Mesendoderm (in vitro differentiated cells): ENCODE results near the gene PHACTR1.

Experiments used
- DNase-seq: peaks from one replicate; pipeline ENCODE4 v3.0.0; 2013
- H2AK5ac ChIP-seq: 2 replicates; pipeline ENCODE4 v1.6.1; 2013; ENCODE audit warnings: low read length, inconsistent platforms
- H2BK120ac ChIP-seq: 2 replicates; pipeline ENCODE4 v1.6.1; 2013; ENCODE audit warnings: low read depth, mild to moderate bottlenecking, low read length, moderate library complexity, mixed read lengths
- H2BK15ac ChIP-seq: replicated peaks from 2 replicates; pipeline ENCODE4 v1.6.1; 2013; ENCODE audit warnings: low read depth, mild to moderate bottlenecking, moderate library complexity
- H2BK5ac ChIP-seq: 2 replicates; pipeline ENCODE4 v1.6.1; 2013; ENCODE audit warnings: low read length, inconsistent platforms
- H3K18ac ChIP-seq: 2 replicates; pipeline ENCODE4 v1.6.1; 2013; ENCODE audit warnings: mild to moderate bottlenecking, low read length, mixed read lengths
- H3K23ac ChIP-seq: one replicate; pipeline ENCODE4 v1.6.1; 2013; ENCODE audit warnings: low read length
- H3K27ac ChIP-seq: 2 replicates; pipeline ENCODE4 v1.5.1; 2013; ENCODE audit warnings: low read depth, mild to moderate bottlenecking, inconsistent platforms, low read length, moderate library complexity
- H3K27me3 ChIP-seq: 2 replicates; pipeline ENCODE4 v1.6.1; 2013; ENCODE audit warnings: low read length, control low read depth, mild to moderate bottlenecking, inconsistent platforms; ENCODE audit not compliant: insufficient read depth, poor library complexity
- H3K36me3 ChIP-seq: 2 replicates; pipeline ENCODE4 v1.6.1; 2013; ENCODE audit warnings: low read length, inconsistent platforms; ENCODE audit not compliant: control insufficient read depth, insufficient read depth
- H3K4ac ChIP-seq: one replicate; pipeline ENCODE4 v1.6.1; 2013; ENCODE audit warnings: low read depth, mild to moderate bottlenecking, low read length, moderate library complexity
- H3K4me1 ChIP-seq: 2 replicates; pipeline ENCODE4 v1.6.1; 2013; ENCODE audit warnings: low read depth, low read length, inconsistent platforms; ENCODE audit not compliant: control insufficient read depth
- H3K4me2 ChIP-seq: 2 replicates; pipeline ENCODE4 v1.6.1; 2013; ENCODE audit warnings: low read length
- H3K4me3 ChIP-seq: 2 replicates; pipeline ENCODE4 v1.5.1; 2013; ENCODE audit warnings: mild to moderate bottlenecking, low read length
- H3K56ac ChIP-seq: one replicate; pipeline ENCODE4 v1.6.1; 2013; ENCODE audit warnings: low read length
- H3K79me1 ChIP-seq: 2 replicates; pipeline ENCODE4 v1.6.1; 2013; ENCODE audit warnings: low read length, inconsistent platforms
- H3K79me2 ChIP-seq: 2 replicates; pipeline ENCODE4 v1.6.1; 2013; ENCODE audit warnings: mild to moderate bottlenecking, low read length; ENCODE audit not compliant: control insufficient read depth, insufficient read depth
- H3K9ac ChIP-seq: 2 replicates; pipeline ENCODE4 v1.6.1; 2013; ENCODE audit warnings: low read length, inconsistent platforms
- H4K5ac ChIP-seq: one replicate; pipeline ENCODE4 v1.6.1; 2013; ENCODE audit warnings: low read length
- H4K8ac ChIP-seq: one replicate; pipeline ENCODE4 v1.6.1; 2013; ENCODE audit warnings: low read depth, mild to moderate bottlenecking, control low read depth, low read length, moderate library complexity
- WGBS: extraction: QIAGEN DNeasy Blood & Tissue Kit; methylation state at CpG from one replicate; pipeline ENCODE4 v1.1.7; 2013; ENCODE audit warnings: low lambda C conversion rate, missing lambda C conversion rate; ENCODE audit not compliant: insufficient coverage; ENCODE audit errors: extremely low coverage; 5-methylcytosine and 5-hydroxymethylcytosine counted together

Gene PHACTR1

GRCh38 chr6:13304101-13304500, 587.5 kb downstream of the PHACTR1 start:
- no peaks in the 10 kb centered on the region for H3K4me1 ChIP-seq
- H3K4ac ChIP-seq: no peak overlapping the region
- no peak overlapping the region for H3K4me2 ChIP-seq
- H4K5ac ChIP-seq: no peak overlapping the region
- no peak overlapping the region for H3K9ac ChIP-seq
- no peaks in the 10 kb centered on the region for H3K27me3 ChIP-seq
- H2BK5ac ChIP-seq: no peak overlapping the region
- DNase-seq: no peak
- no peak overlapping the region for H3K18ac ChIP-seq
- H3K56ac ChIP-seq: no peak overlapping the region
- H4K8ac ChIP-seq: no peak overlapping the region
- no peaks in the 10 kb centered on the region for H3K79me2 ChIP-seq
- no CpG with 5 or more reads among the region's 6 CpGs for WGBS
- no peaks in the 10 kb centered on the region for H3K79me1 ChIP-seq
- H3K36me3 ChIP-seq: peaks cover 10% of the 10 kb centered on the region
- H3K27ac ChIP-seq: no peak overlapping the region
- H3K23ac ChIP-seq: no peak overlapping the region
- no peak overlapping the region for H2BK15ac ChIP-seq
- H2BK120ac ChIP-seq: no peak overlapping the region
- H3K4me3 ChIP-seq: no peak overlapping the region
- H2AK5ac ChIP-seq: no peak overlapping the region

- no CpG with 5 or more reads among the region's 11 CpGs for WGBS
- no peak for DNase-seq
- H3K36me3 ChIP-seq: peaks cover 8% of the 10 kb centered on the region
- H3K27me3 ChIP-seq: no peaks in the 10 kb centered on the region
- H2BK120ac ChIP-seq: no peak overlapping the region
- no peak overlapping the region for H3K4me2 ChIP-seq
- no peak overlapping the region for H2AK5ac ChIP-seq
- no peak overlapping the region for H4K8ac ChIP-seq
- no peak overlapping the region for H3K9ac ChIP-seq
- no peaks in the 10 kb centered on the region for H3K79me2 ChIP-seq
- no peak overlapping the region for H3K4ac ChIP-seq
- H3K4me1 ChIP-seq: no peaks in the 10 kb centered on the region
- no peak overlapping the region for H4K5ac ChIP-seq
- H3K56ac ChIP-seq: no peak overlapping the region
- H2BK15ac ChIP-seq: no peak overlapping the region
- H3K18ac ChIP-seq: no peak overlapping the region
- H3K4me3 ChIP-seq: no peak overlapping the region
- H3K27ac ChIP-seq: no peak overlapping the region
- no peak overlapping the region for H2BK5ac ChIP-seq
- H3K23ac ChIP-seq: no peak overlapping the region
- no peaks in the 10 kb centered on the region for H3K79me1 ChIP-seq
Observed at GRCh38 chr6:13304580-13305260, 588.2 kb downstream of the PHACTR1 start.

GRCh38 chr6:13305288-13305687, 588.7 kb downstream of the PHACTR1 start:
- H3K23ac ChIP-seq: no peak overlapping the region
- H3K4ac ChIP-seq: no peak overlapping the region
- H2BK5ac ChIP-seq: no peak overlapping the region
- H3K27ac ChIP-seq: no peak overlapping the region
- H3K9ac ChIP-seq: no peak overlapping the region
- H4K8ac ChIP-seq: no peak overlapping the region
- no peaks in the 10 kb centered on the region for H3K27me3 ChIP-seq
- H3K18ac ChIP-seq: no peak overlapping the region
- H3K79me1 ChIP-seq: no peaks in the 10 kb centered on the region
- H3K4me3 ChIP-seq: no peak overlapping the region
- no peaks in the 10 kb centered on the region for H3K4me1 ChIP-seq
- no peak for DNase-seq
- no peak overlapping the region for H3K56ac ChIP-seq
- H3K4me2 ChIP-seq: no peak overlapping the region
- no peaks in the 10 kb centered on the region for H3K79me2 ChIP-seq
- H2BK120ac ChIP-seq: no peak overlapping the region
- H2BK15ac ChIP-seq: no peak overlapping the region
- no peak overlapping the region for H4K5ac ChIP-seq
- H3K36me3 ChIP-seq: peaks cover 8% of the 10 kb centered on the region
- no CpG with 5 or more reads among the region's 4 CpGs for WGBS
- H2AK5ac ChIP-seq: no peak overlapping the region

- Histone ChIP-seq H2BK5ac (no peak overlapping the region), H2BK120ac (no peak overlapping the region), H3K27ac (no peak overlapping the region), H3K23ac (no peak overlapping the region), H2BK15ac (no peak overlapping the region), H2AK5ac (no peak overlapping the region), H3K79me2 (no peaks in the 10 kb centered on the region), H3K9ac (no peak overlapping the region), H3K18ac (no peak overlapping the region), H3K4me2 (no peak overlapping the region), H3K27me3 (no peaks in the 10 kb centered on the region), H4K8ac (no peak overlapping the region), H3K4me1 (no peaks in the 10 kb centered on the region), H4K5ac (no peak overlapping the region), H3K56ac (no peak overlapping the region), H3K79me1 (no peaks in the 10 kb centered on the region), H3K36me3 (peaks cover 8% of the 10 kb centered on the region), H3K4ac (no peak overlapping the region), H3K4me3 (no peak overlapping the region)
- no peak for DNase-seq
- no CpG with 5 or more reads among the region's 1 CpG for WGBS
Observed at GRCh38 chr6:13305791-13306190, 589.2 kb downstream of the PHACTR1 start.

- no peak overlapping the region for H3K23ac ChIP-seq
- H3K4me3 ChIP-seq: no peak overlapping the region
- no peak overlapping the region for H2AK5ac ChIP-seq
- no CpG with 5 or more reads among the region's 7 CpGs for WGBS
- H3K4me1 ChIP-seq: no peaks in the 10 kb centered on the region
- H4K8ac ChIP-seq: no peak overlapping the region
- DNase-seq: no peak
- H3K79me1 ChIP-seq: no peaks in the 10 kb centered on the region
- no peak overlapping the region for H3K4me2 ChIP-seq
- no peak overlapping the region for H2BK120ac ChIP-seq
- no peak overlapping the region for H3K18ac ChIP-seq
- H3K4ac ChIP-seq: no peak overlapping the region
- H3K9ac ChIP-seq: no peak overlapping the region
- no peak overlapping the region for H2BK5ac ChIP-seq
- no peak overlapping the region for H3K27ac ChIP-seq
- H3K27me3 ChIP-seq: no peaks in the 10 kb centered on the region
- peaks cover 10% of the 10 kb centered on the region for H3K36me3 ChIP-seq
- H3K56ac ChIP-seq: no peak overlapping the region
- H2BK15ac ChIP-seq: no peak overlapping the region
- H3K79me2 ChIP-seq: no peaks in the 10 kb centered on the region
- H4K5ac ChIP-seq: no peak overlapping the region
Observed at GRCh38 chr6:13307508-13307995, 591.0 kb downstream of the PHACTR1 start.

GRCh38 chr6:13308332-13308731, 591.8 kb downstream of the PHACTR1 start:
- Histone ChIP-seq H3K36me3 (peaks cover 10% of the 10 kb centered on the region), H2BK5ac (no peak overlapping the region), H3K4me2 (no peak overlapping the region), H3K4me1 (no peaks in the 10 kb centered on the region), H3K79me2 (no peaks in the 10 kb centered on the region), H3K27ac (no peak overlapping the region), H3K27me3 (no peaks in the 10 kb centered on the region), H3K4ac (no peak overlapping the region), H3K4me3 (no peak overlapping the region), H3K23ac (no peak overlapping the region), H4K5ac (no peak overlapping the region), H3K9ac (no peak overlapping the region), H2BK15ac (no peak overlapping the region), H3K56ac (no peak overlapping the region), H2AK5ac (no peak overlapping the region), H3K79me1 (no peaks in the 10 kb centered on the region), H3K18ac (no peak overlapping the region), H4K8ac (no peak overlapping the region), H2BK120ac (no peak overlapping the region)
- no peak for DNase-seq
- no CpG with 5 or more reads among the region's 1 CpG for WGBS
